SK-N-SH (cell line): ENCODE measurements around the gene ASTN2.

ENCODE experiments used
- ELF1 ChIP-seq: IDR thresholded peaks from 2 replicates; pipeline ENCODE4 v1.4.0; 2012
- EP300 ChIP-seq, 2 experiments: IDR thresholded peaks; 2 replicates each; pipeline versions ENCODE4 v1.4.0 to v1.6.1; 2012; ENCODE audit warnings: borderline replicate concordance in 1 of 2, low read depth in 1 of 2, low read length in 1 of 2
- EZH2phosphoT487 ChIP-seq: fragments of 200-600 bp; sonication (generic); IDR thresholded peaks from 2 replicates; pipeline ENCODE4 v1.6.1; 2017; ENCODE audit warnings: low read depth, mixed run types, mild to moderate bottlenecking, antibody characterized with exemption, moderate library complexity, borderline replicate concordance
- FOXJ3 ChIP-seq: sonication (generic); formaldehyde crosslinking; IDR thresholded peaks from 2 replicates; pipeline ENCODE4 v1.5.1; 2020; ENCODE audit warnings: mild to moderate bottlenecking, missing genetic modification reagents
- JUND ChIP-seq: IDR thresholded peaks from 2 replicates; pipeline ENCODE4 v1.4.0; 2012
- NFIC ChIP-seq: IDR thresholded peaks from 2 replicates; pipeline ENCODE4 v1.4.0; 2012; ENCODE audit warnings: borderline replicate concordance
- POLR2AphosphoS5 ChIP-seq: IDR thresholded peaks from 2 replicates; pipeline ENCODE4 v1.6.1; 2012; ENCODE audit warnings: low read depth, low read length
- RXRA ChIP-seq: IDR thresholded peaks from 2 replicates; pipeline ENCODE4 v1.4.0; 2012; ENCODE audit warnings: low read depth, mild to moderate bottlenecking, borderline replicate concordance
- SIN3A ChIP-seq: IDR thresholded peaks from 2 replicates; pipeline ENCODE4 v1.6.1; 2012; ENCODE audit warnings: low read depth, mild to moderate bottlenecking, low read length, moderate library complexity, borderline replicate concordance
- SMC3 ChIP-seq: IDR thresholded peaks from 2 replicates; pipeline ENCODE4 v1.6.1; 2012; ENCODE audit warnings: low read depth, low read length, improper control_type of control experiment
- TAF1 ChIP-seq: IDR thresholded peaks from 2 replicates; pipeline ENCODE4 v1.6.1; 2012; ENCODE audit warnings: low read depth, mild to moderate bottlenecking, low read length, moderate library complexity, borderline replicate concordance
- TF ChIP-seq, protein P1 (sequence below): fragments of 200-600 bp; sonication (generic); IDR thresholded peaks from 2 replicates; pipeline ENCODE4 v1.6.1; 2017; ENCODE audit warnings: antibody characterized with exemption, mild to moderate bottlenecking, moderate library complexity
- TF ChIP-seq, protein P2 (sequence below): fragments of 150-350 bp; IDR thresholded peaks from 2 replicates; pipeline ENCODE4 v1.6.1; 2017; ENCODE audit warnings: antibody characterized with exemption, low read length, low read depth, borderline replicate concordance

GRCh38 chr9:116809656-116810055 lies 605.2 kb downstream of the ASTN2 start:
- no peak for TF ChIP-seq POLR2AphosphoS5
- TF ChIP-seq, protein P1, sequence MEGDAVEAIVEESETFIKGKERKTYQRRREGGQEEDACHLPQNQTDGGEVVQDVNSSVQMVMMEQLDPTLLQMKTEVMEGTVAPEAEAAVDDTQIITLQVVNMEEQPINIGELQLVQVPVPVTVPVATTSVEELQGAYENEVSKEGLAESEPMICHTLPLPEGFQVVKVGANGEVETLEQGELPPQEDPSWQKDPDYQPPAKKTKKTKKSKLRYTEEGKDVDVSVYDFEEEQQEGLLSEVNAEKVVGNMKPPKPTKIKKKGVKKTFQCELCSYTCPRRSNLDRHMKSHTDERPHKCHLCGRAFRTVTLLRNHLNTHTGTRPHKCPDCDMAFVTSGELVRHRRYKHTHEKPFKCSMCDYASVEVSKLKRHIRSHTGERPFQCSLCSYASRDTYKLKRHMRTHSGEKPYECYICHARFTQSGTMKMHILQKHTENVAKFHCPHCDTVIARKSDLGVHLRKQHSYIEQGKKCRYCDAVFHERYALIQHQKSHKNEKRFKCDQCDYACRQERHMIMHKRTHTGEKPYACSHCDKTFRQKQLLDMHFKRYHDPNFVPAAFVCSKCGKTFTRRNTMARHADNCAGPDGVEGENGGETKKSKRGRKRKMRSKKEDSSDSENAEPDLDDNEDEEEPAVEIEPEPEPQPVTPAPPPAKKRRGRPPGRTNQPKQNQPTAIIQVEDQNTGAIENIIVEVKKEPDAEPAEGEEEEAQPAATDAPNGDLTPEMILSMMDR, result no peak
- no peak for TF ChIP-seq SMC3
- no peak for TF ChIP-seq JUND
- TF ChIP-seq TAF1, result no peak
- no peak for TF ChIP-seq ELF1
- no peak for TF ChIP-seq EZH2phosphoT487
- no peak for TF ChIP-seq SIN3A
- no peak for TF ChIP-seq FOXJ3 (CRISPR knock-in tag)
- no peak for TF ChIP-seq NFIC
- no peak for TF ChIP-seq RXRA
- TF ChIP-seq, protein P2, sequence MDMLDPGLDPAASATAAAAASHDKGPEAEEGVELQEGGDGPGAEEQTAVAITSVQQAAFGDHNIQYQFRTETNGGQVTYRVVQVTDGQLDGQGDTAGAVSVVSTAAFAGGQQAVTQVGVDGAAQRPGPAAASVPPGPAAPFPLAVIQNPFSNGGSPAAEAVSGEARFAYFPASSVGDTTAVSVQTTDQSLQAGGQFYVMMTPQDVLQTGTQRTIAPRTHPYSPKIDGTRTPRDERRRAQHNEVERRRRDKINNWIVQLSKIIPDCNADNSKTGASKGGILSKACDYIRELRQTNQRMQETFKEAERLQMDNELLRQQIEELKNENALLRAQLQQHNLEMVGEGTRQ, result no peak
- no peak for TF ChIP-seq EP300 (IDR thresholded peaks at IDR 0.05; ENCODE audit: borderline replicate concordance in 1 of 2, low read depth in 1 of 2, low read length in 1 of 2)
